ENCODE measurements around the gene UHMK1.

Gene UHMK1

GRCh38 chr1:162560303-162561036, 62.9 kb downstream of the UHMK1 start:
- H3K4me3 ChIP-seq (ENCODE audit: low read depth, low read length) = peak overlapping the region; percentile 83
- TF ChIP-seq CTCF (IDR thresholded peaks at IDR 0.05; ENCODE audit: insufficient read depth, low read depth, low read length, missing control alignments) = no peak
- no peak for DNase-seq (ENCODE audit: low read depth)

- no peak for TF ChIP-seq CTCF (IDR thresholded peaks at IDR 0.05; ENCODE audit: insufficient read depth, low read depth, low read length, missing control alignments)
- peak overlapping the region; percentile 83 for H3K4me3 ChIP-seq (ENCODE audit: low read depth, low read length)
- peak; percentile 95 for DNase-seq (ENCODE audit: low read depth)
Observed at GRCh38 chr1:162561037-162561615, 63.5 kb downstream of the UHMK1 start.

- no peak for TF ChIP-seq CTCF (IDR thresholded peaks at IDR 0.05; ENCODE audit: insufficient read depth, low read depth, low read length, missing control alignments)
- peak; percentile 23 for DNase-seq (ENCODE audit: low read depth)
- H3K4me3 ChIP-seq (ENCODE audit: low read depth, low read length) = peak within 1 kb of the TSS; percentile 83
Observed at GRCh38 chr1:162561616-162562469, 64.2 kb downstream of the UHMK1 start, which contains the start of gene UAP1. Gene UAP1, plus strand, starts transcription at chr1:162561722. Its CDS starts 4,347 bp downstream, at chr1:162566069.

- DNase-seq (ENCODE audit: low read depth) = peak; percentile 40
Observed at GRCh38 chr1:162562470-162562828, 64.8 kb downstream of the UHMK1 start.

GRCh38 chr1:162564762-162565218, 67.2 kb downstream of the UHMK1 start:
- no peak overlapping the region for H3K4me3 ChIP-seq (ENCODE audit: low read depth, low read length)
- no peak for TF ChIP-seq CTCF (IDR thresholded peaks at IDR 0.05; ENCODE audit: insufficient read depth, low read depth, low read length, missing control alignments)
- no peak for DNase-seq (ENCODE audit: low read depth)

More at GRCh38 chr1:162562470-162562828, 64.8 kb downstream of the UHMK1 start:
- no peak for TF ChIP-seq CTCF (IDR thresholded peaks at IDR 0.05; ENCODE audit: insufficient read depth, low read depth, low read length, missing control alignments)
- H3K4me3 ChIP-seq (ENCODE audit: low read depth, low read length) = peak overlapping the region; percentile 83

- no peak overlapping the region for H3K4me3 ChIP-seq (ENCODE audit: low read depth, low read length)
- DNase-seq (ENCODE audit: low read depth) = peak; percentile 24
- no peak for TF ChIP-seq CTCF (IDR thresholded peaks at IDR 0.05; ENCODE audit: insufficient read depth, low read depth, low read length, missing control alignments)
Observed at GRCh38 chr1:162565460-162565859, 67.8 kb downstream of the UHMK1 start.
